HCT116 (cell line): ENCODE results near the gene IBA57. TPM values are rescaled to one million over a fixed set of nuclear protein-coding genes. Genes with fewer than 3 reads are reported as not detected.

Source experiments
- ATAC-seq: fragments of 200-7000 bp; cut with Tn5 transposase; 2 replicates; pipeline ENCODE4 v1.9.1; 2020; ENCODE audit warnings: mild to moderate bottlenecking, moderate library complexity
- BruUV-seq: library from RNA; stranded (reverse); fragments of 400-500 nt; replicated peaks from 2 replicates; lab custom pipeline; 2021; lab: Mats Ljungman, UMichigan
- CTCF ChIA-PET: fragments of 300-600 bp; sonication (Branson Sonifier 250); formaldehyde crosslinking; loops from one replicate; lab custom pipeline; 2021; ENCODE audit warnings: antibody characterized with exemption; lab: Charles Lee
- POLR2A ChIA-PET: fragments of 300-600, 350-600 bp; sonication (Branson Sonifier 250); formaldehyde crosslinking; loops from one replicate; lab custom pipeline; 2021; ENCODE audit warnings: antibody characterized with exemption; lab: Charles Lee
- RAD21 ChIA-PET, 2 experiments: fragments of 300-600 bp; sonication (Branson Sonifier 250); formaldehyde crosslinking; loops; one replicate each; lab custom pipeline; 2023; ENCODE audit warnings: low total read pairs in 2 of 2; ENCODE audit not compliant: uncharacterized antibody in 2 of 2, unreplicated experiment in 2 of 2, low non-redundant PET in 1 of 2; lab: Charles Lee
- DNase-seq: peaks from one replicate; pipeline ENCODE4 v3.0.0-alpha.2; 2010; ENCODE audit warnings: low read depth, low spot score
- H2AFZ ChIP-seq: fragments of 200-600 bp; shearing (Covaris generic), sonication (generic); 2 replicates; pipeline ENCODE4 v1.6.1; 2017; ENCODE audit warnings: low read depth, mixed run types, mixed read lengths, antibody characterized with exemption, low read length; ENCODE audit not compliant: poor library complexity, severe bottlenecking
- H3K27ac ChIP-seq: 2 replicates; pipeline ENCODE4 v1.5.1; 2012; ENCODE audit warnings: low read depth, low read length
- H3K27me3 ChIP-seq: fragments of 200-600 bp; sonication (generic); 2 replicates; pipeline ENCODE4 v1.6.1; 2016; ENCODE audit warnings: mixed run types, low read length, mixed read lengths; ENCODE audit not compliant: insufficient read depth
- H3K36me3 ChIP-seq, 2 experiments: fragments of 200-500 bp in 1 of 2; fragments of 200-600 bp in 1 of 2; sonication (Bioruptor generic) in 1 of 2; sonication (generic) in 1 of 2; 2 replicates each; pipeline versions ENCODE4 v1.5.1 to v1.6.1; 2014 to 2016; ENCODE audit warnings: low read length in 2 of 2, inconsistent platforms in 1 of 2, mixed read lengths in 1 of 2, mixed run types in 1 of 2; ENCODE audit not compliant: insufficient read depth in 2 of 2, control insufficient read depth in 1 of 2
- H3K4me1 ChIP-seq, 2 experiments: fragments of 200-600 bp in 1 of 2; sonication (generic) in 1 of 2; 2 replicates each; pipeline versions ENCODE4 v1.5.1 to v1.6.1; 2012 to 2017; ENCODE audit warnings: low read length in 2 of 2, inconsistent platforms in 1 of 2, mild to moderate bottlenecking in 1 of 2, mixed read lengths in 1 of 2, mixed run types in 1 of 2, moderate library complexity in 1 of 2; ENCODE audit not compliant: insufficient read depth in 2 of 2, control insufficient read depth in 1 of 2
- H3K4me2 ChIP-seq: fragments of 200-600 bp; sonication (generic); 2 replicates; pipeline ENCODE4 v1.6.1; 2017; ENCODE audit warnings: mixed run types, low read length, mixed read lengths
- H3K4me3 ChIP-seq, 2 experiments: fragments of 200-600 bp in 1 of 2; sonication (generic) in 1 of 2; replicated peaks in 1 of 2; 2 replicates each; pipeline ENCODE4 v1.5.1; 2011 to 2016; ENCODE audit warnings: low read length in 2 of 2, control low read depth in 1 of 2, low read depth in 1 of 2, mild to moderate bottlenecking in 1 of 2, mixed read lengths in 1 of 2, mixed run types in 1 of 2
- H3K79me2 ChIP-seq: fragments of 200-600 bp; sonication (generic); 2 replicates; pipeline ENCODE4 v1.6.1; 2017; ENCODE audit warnings: mild to moderate bottlenecking, mixed run types, low read length, moderate library complexity, mixed read lengths; ENCODE audit not compliant: insufficient read depth
- H3K9ac ChIP-seq: fragments of 200-600 bp; sonication (generic); 2 replicates; pipeline ENCODE4 v1.6.1; 2016; ENCODE audit warnings: low read length, mixed read lengths
- H3K9me2 ChIP-seq: fragments of 200-600 bp; sonication (generic), shearing (Covaris generic); 2 replicates; pipeline ENCODE4 v1.6.1; 2017; ENCODE audit warnings: mixed run types, mild to moderate bottlenecking, moderate library complexity; ENCODE audit not compliant: insufficient read depth
- H3K9me3 ChIP-seq, 2 experiments: fragments of 200-500 bp in 1 of 2; fragments of 200-600 bp in 1 of 2; sonication (Bioruptor generic) in 1 of 2; sonication (generic) in 1 of 2; 2 replicates each; pipeline ENCODE4 v1.6.1; 2014 to 2017; ENCODE audit warnings: low read length in 2 of 2, mixed read lengths in 2 of 2, inconsistent platforms in 1 of 2, low read depth in 1 of 2, mild to moderate bottlenecking in 1 of 2, mixed run types in 1 of 2, moderate library complexity in 1 of 2; ENCODE audit not compliant: control insufficient read depth in 1 of 2, insufficient read depth in 1 of 2
- H4K20me1 ChIP-seq: fragments of 200-600 bp; sonication (generic), shearing (Covaris generic); 2 replicates; pipeline ENCODE4 v1.6.1; 2017; ENCODE audit warnings: mixed run types, mild to moderate bottlenecking, moderate library complexity; ENCODE audit not compliant: insufficient read depth
- CEBPB ChIP-seq: IDR thresholded peaks from 2 replicates; pipeline ENCODE4 v1.6.1; 2012; ENCODE audit warnings: low read depth
- EGR1 ChIP-seq: IDR thresholded peaks from 2 replicates; pipeline ENCODE4 v1.6.1; 2012; ENCODE audit warnings: low read depth
- ELF1 ChIP-seq: IDR thresholded peaks from 2 replicates; pipeline ENCODE4 v1.6.1; 2012; ENCODE audit warnings: low read depth, borderline replicate concordance
- EZH2 ChIP-seq: fragments of 200-600 bp; sonication (generic); IDR thresholded peaks from 2 replicates; pipeline ENCODE4 v1.6.1; 2017; ENCODE audit warnings: antibody characterized with exemption, mixed run types
- FOSL1 ChIP-seq: IDR thresholded peaks from 2 replicates; pipeline ENCODE4 v1.6.1; 2012; ENCODE audit warnings: low read depth
- POLR2A ChIP-seq: IDR thresholded peaks from 2 replicates; pipeline ENCODE4 v1.7.0; 2011; ENCODE audit warnings: borderline replicate concordance; ENCODE audit not compliant: insufficient read depth, insufficient read length; ENCODE audit errors: extremely low read depth
- POLR2AphosphoS5 ChIP-seq: IDR thresholded peaks from 2 replicates; pipeline ENCODE4 v1.6.1; 2011; ENCODE audit warnings: mild to moderate bottlenecking, low read depth, low read length, moderate library complexity
- RAD21 ChIP-seq: IDR thresholded peaks from 2 replicates; pipeline ENCODE4 v1.6.1; 2012; ENCODE audit warnings: low read depth, mild to moderate bottlenecking
- SP1 ChIP-seq: IDR thresholded peaks from 2 replicates; pipeline ENCODE4 v1.6.1; 2012; ENCODE audit warnings: low read depth
- YY1 ChIP-seq: IDR thresholded peaks from 2 replicates; pipeline ENCODE4 v1.6.1; 2011; ENCODE audit warnings: low read length, low read depth, moderate library complexity, mild to moderate bottlenecking; ENCODE audit not compliant: insufficient replicate concordance; ENCODE audit errors: extremely low read depth
- intact Hi-C: fragments of 100-400 bp; cut with micrococcal nuclease; formaldehyde crosslinking; loops from 2 replicates; pipeline ENCODE4 v1.10.0; 2022
- total RNA-seq: library from RNA; stranded (reverse); gene quantifications from one replicate; pipeline ENCODE4 v1.2.1, GENCODE V29; 2021; ENCODE audit not compliant: unreplicated experiment
- TF ChIP-seq, protein P1 (sequence below): IDR thresholded peaks from 2 replicates; pipeline ENCODE4 v1.6.1; 2012; ENCODE audit warnings: low read depth

IBA57 gene
- total RNA-seq, 1 experiment from 2014 or later = 11.6 TPM

GRCh38 chr1:228176461-228177182 lies 11.0 kb downstream of the IBA57 start:
- ChIA-PET CTCF (interaction anchor here (0.6 kb wide), 1 partner anchor 37 kb away, joined by 3 read pairs; no protein-coding TSS in a partner anchor), POLR2A (interaction anchor here (0.9 to 1.6 kb wide), 2 partner anchors 11 to 12 kb away, joined by 3 read pairs; no protein-coding TSS in a partner anchor), RAD21 (no interaction called here)
- no peak for ATAC-seq
- H3K9me3 ChIP-seq = no peaks in the 10 kb centered on the region
- H3K4me3 ChIP-seq = no peak overlapping the region
- no peaks in the 10 kb centered on the region for H3K27me3 ChIP-seq
- no peaks in the 10 kb centered on the region for H3K9me2 ChIP-seq
- H4K20me1 ChIP-seq = no peaks in the 10 kb centered on the region
- BruUV-seq = no TSS peak
- TF ChIP-seq EZH2 (no peak), POLR2AphosphoS5 (no peak)
- H2AFZ ChIP-seq = no peak overlapping the region
- H3K27ac ChIP-seq = no peak overlapping the region
- H3K4me1 ChIP-seq = peaks cover 5 to 25% of the 10 kb centered on the region in 2 experiments
- no peak overlapping the region for H3K4me2 ChIP-seq
- no peaks in the 10 kb centered on the region for H3K79me2 ChIP-seq
- DNase-seq = no peak
- no peaks in the 10 kb centered on the region for H3K36me3 ChIP-seq
- H3K9ac ChIP-seq = no peak overlapping the region
- intact Hi-C loops = no loop called here

DNA sequence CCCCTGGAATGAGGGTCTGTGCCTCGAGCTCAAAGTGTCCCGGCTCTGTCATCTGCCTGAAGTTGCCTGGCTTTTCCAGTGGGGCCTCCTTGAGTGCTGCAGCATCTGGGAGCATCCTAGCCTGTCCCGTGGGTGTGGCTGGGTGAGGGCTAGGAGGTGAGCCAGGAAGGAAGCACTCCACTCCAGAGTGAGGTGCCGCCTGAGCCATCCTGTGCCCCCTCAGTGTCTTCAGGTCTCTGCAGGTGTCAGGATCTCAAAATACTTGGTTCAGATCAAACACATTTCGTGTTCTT lies 11.5 kb downstream of the IBA57 start:
- Histone ChIP-seq H2AFZ (no peak overlapping the region), H3K9me3 (no peaks in the 10 kb centered on the region), H3K4me1 (peaks cover 5 to 25% of the 10 kb centered on the region in 2 experiments), H3K9me2 (no peaks in the 10 kb centered on the region), H3K27ac (no peak overlapping the region), H3K36me3 (no peaks in the 10 kb centered on the region), H4K20me1 (no peaks in the 10 kb centered on the region), H3K9ac (no peak overlapping the region), H3K4me2 (no peak overlapping the region), H3K27me3 (no peaks in the 10 kb centered on the region), H3K4me3 (no peak overlapping the region), H3K79me2 (no peaks in the 10 kb centered on the region)
- TF ChIP-seq EGR1 (no peak), YY1 (no peak), RAD21 (no peak), CEBPB (no peak), FOSL1 (no peak), ELF1 (no peak), SP1 (no peak), POLR2A (no peak)
- TF ChIP-seq, protein P1, sequence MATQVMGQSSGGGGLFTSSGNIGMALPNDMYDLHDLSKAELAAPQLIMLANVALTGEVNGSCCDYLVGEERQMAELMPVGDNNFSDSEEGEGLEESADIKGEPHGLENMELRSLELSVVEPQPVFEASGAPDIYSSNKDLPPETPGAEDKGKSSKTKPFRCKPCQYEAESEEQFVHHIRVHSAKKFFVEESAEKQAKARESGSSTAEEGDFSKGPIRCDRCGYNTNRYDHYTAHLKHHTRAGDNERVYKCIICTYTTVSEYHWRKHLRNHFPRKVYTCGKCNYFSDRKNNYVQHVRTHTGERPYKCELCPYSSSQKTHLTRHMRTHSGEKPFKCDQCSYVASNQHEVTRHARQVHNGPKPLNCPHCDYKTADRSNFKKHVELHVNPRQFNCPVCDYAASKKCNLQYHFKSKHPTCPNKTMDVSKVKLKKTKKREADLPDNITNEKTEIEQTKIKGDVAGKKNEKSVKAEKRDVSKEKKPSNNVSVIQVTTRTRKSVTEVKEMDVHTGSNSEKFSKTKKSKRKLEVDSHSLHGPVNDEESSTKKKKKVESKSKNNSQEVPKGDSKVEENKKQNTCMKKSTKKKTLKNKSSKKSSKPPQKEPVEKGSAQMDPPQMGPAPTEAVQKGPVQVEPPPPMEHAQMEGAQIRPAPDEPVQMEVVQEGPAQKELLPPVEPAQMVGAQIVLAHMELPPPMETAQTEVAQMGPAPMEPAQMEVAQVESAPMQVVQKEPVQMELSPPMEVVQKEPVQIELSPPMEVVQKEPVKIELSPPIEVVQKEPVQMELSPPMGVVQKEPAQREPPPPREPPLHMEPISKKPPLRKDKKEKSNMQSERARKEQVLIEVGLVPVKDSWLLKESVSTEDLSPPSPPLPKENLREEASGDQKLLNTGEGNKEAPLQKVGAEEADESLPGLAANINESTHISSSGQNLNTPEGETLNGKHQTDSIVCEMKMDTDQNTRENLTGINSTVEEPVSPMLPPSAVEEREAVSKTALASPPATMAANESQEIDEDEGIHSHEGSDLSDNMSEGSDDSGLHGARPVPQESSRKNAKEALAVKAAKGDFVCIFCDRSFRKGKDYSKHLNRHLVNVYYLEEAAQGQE = no peak
- CTCF ChIA-PET = interaction anchor here (0.6 kb wide), 1 partner anchor 36 kb away, joined by 3 read pairs; no protein-coding TSS in a partner anchor
- RAD21 ChIA-PET = no interaction called here
- ATAC-seq = no peak
- no TSS peak for BruUV-seq
- intact Hi-C loops = no loop called here
- POLR2A ChIA-PET = interaction anchor here (0.9 to 1.6 kb wide), 2 partner anchors 11 to 12 kb away, joined by 3 read pairs; no protein-coding TSS in a partner anchor
- DNase-seq = no peak
